ENCODE data around the gene ZNF385B.

GRCh38 chr2:179612591-179613298, 248.7 kb downstream of the ZNF385B start:
- TF ChIP-seq CTCF (IDR thresholded peaks at IDR 0.05), result no peak
- no peak for TF ChIP-seq EZH2 (IDR thresholded peaks at IDR 0.05; ENCODE audit: borderline replicate concordance, insufficient read depth, low read depth, low read length, poor library complexity, severe bottlenecking)

Measured in B cell (primary cell).